Type B pancreatic cell (in vitro differentiated cells): ENCODE measurements around the gene RPL31. TPM values are rescaled to one million over a fixed set of nuclear protein-coding genes. Genes with fewer than 3 reads are reported as not detected.

Experiments
- DNase-seq: peaks from one replicate; pipeline ENCODE4 v3.0.0; 2021; ENCODE audit warnings: mixed read lengths; ENCODE audit not compliant: unreplicated experiment; ENCODE audit errors: extremely low spot score
- H3K27ac Mint-ChIP-seq: 2 replicates; pipeline ENCODE4 v1.8.0; 2021; ENCODE audit warnings: mild to moderate bottlenecking, mixed read lengths
- H3K27me3 Mint-ChIP-seq: 2 replicates; pipeline ENCODE4 v1.8.0; 2021; ENCODE audit warnings: mixed read lengths
- H3K36me3 Mint-ChIP-seq: 2 replicates; pipeline ENCODE4 v1.8.0; 2021; ENCODE audit warnings: mixed read lengths
- H3K4me1 Mint-ChIP-seq: one replicate; pipeline ENCODE4 v1.8.0; 2021; ENCODE audit warnings: mixed read lengths; ENCODE audit not compliant: unreplicated experiment
- H3K4me3 Mint-ChIP-seq: 2 replicates; pipeline ENCODE4 v1.8.0; 2021; ENCODE audit warnings: mild to moderate bottlenecking, mixed read lengths
- H3K9me3 Mint-ChIP-seq: 2 replicates; pipeline ENCODE4 v1.8.0; 2021; ENCODE audit warnings: mixed read lengths
- CTCF ChIP-seq: fragments of 200-600 bp; sonication (generic); conservative IDR thresholded peaks from 2 replicates; pipeline ENCODE4 v1.5.0; 2021; ENCODE audit warnings: antibody characterized with exemption, mild to moderate bottlenecking
- total RNA-seq: library from RNA; stranded (reverse); gene quantifications from 2 replicates; pipeline ENCODE4 v1.2.1, GENCODE V29; 2021; ENCODE audit warnings: low replicate concordance

The RPL31 gene
- total RNA-seq, 1 donor from 2014 or later: 1,718 TPM

- Mint-ChIP-seq H3K27ac (no peak overlapping the region), H3K4me3 (no peak overlapping the region), H3K9me3 (no peaks in the 10 kb centered on the region), H3K27me3 (peaks cover 3% of the 10 kb centered on the region), H3K4me1 (no peaks in the 10 kb centered on the region), H3K36me3 (no peaks in the 10 kb centered on the region)
- no peak for TF ChIP-seq CTCF
- no peak for DNase-seq
Observed at GRCh38 chr2:100993294-100993693, 8.8 kb upstream of the RPL31 start.

GRCh38 chr2:100995309-100996075, 6.6 kb upstream of the RPL31 start:
- Mint-ChIP-seq H3K9me3 (no peaks in the 10 kb centered on the region), H3K27me3 (no peaks in the 10 kb centered on the region), H3K36me3 (no peaks in the 10 kb centered on the region), H3K27ac (no peak overlapping the region), H3K4me3 (no peak overlapping the region), H3K4me1 (no peaks in the 10 kb centered on the region)
- no peak for DNase-seq
- no peak for TF ChIP-seq CTCF

GRCh38 chr2:100997509-100998234, 4.4 kb upstream of the RPL31 start:
- no peak for DNase-seq
- Mint-ChIP-seq H3K36me3 (peaks cover 4% of the 10 kb centered on the region), H3K27me3 (no peaks in the 10 kb centered on the region), H3K4me1 (peaks cover 7% of the 10 kb centered on the region), H3K27ac (no peak overlapping the region), H3K4me3 (no peak overlapping the region), H3K9me3 (peaks cover 7% of the 10 kb centered on the region)
- no peak for TF ChIP-seq CTCF

- Mint-ChIP-seq H3K36me3 (peaks cover 9% of the 10 kb centered on the region), H3K9me3 (peaks cover 7% of the 10 kb centered on the region), H3K27ac (no peak overlapping the region), H3K4me1 (peaks cover 7% of the 10 kb centered on the region), H3K4me3 (no peak overlapping the region), H3K27me3 (no peaks in the 10 kb centered on the region)
- no peak for DNase-seq
- TF ChIP-seq CTCF: no peak
Observed at GRCh38 chr2:100998235-100998573, 3.9 kb upstream of the RPL31 start.

- peaks cover 22% of the 10 kb centered on the region for H3K4me1 Mint-ChIP-seq
Observed at GRCh38 chr2:100999995-101000394, 2.1 kb upstream of the RPL31 start.

More at GRCh38 chr2:100999995-101000394, 2.1 kb upstream of the RPL31 start:
- no peak for DNase-seq
- Mint-ChIP-seq H3K27ac (peak overlapping the region; percentile 30), H3K36me3 (peaks cover 27% of the 10 kb centered on the region), H3K4me3 (peak overlapping the region; percentile 76), H3K9me3 (peaks cover 7% of the 10 kb centered on the region), H3K27me3 (no peaks in the 10 kb centered on the region)
- no peak for TF ChIP-seq CTCF
